OCI-LY7 (cell line): ENCODE data around the gene UBE2S. TPM values are rescaled to one million over a fixed set of nuclear protein-coding genes. Genes with fewer than 3 reads are reported as not detected.

ENCODE experiments used
- BruUV-seq: library from RNA; stranded (reverse); fragments of 400-500 nt; replicated peaks from 2 replicates; lab custom pipeline; 2021; lab: Mats Ljungman, UMichigan
- CTCF ChIA-PET: fragments of 300-600 bp; sonication (Branson Sonifier 250); formaldehyde crosslinking; loops from one replicate; lab custom pipeline; 2022; ENCODE audit warnings: antibody characterized with exemption; ENCODE audit not compliant: unreplicated experiment; lab: Charles Lee
- POLR2A ChIA-PET: fragments of 300-600 bp; sonication (Branson Sonifier 250); formaldehyde crosslinking; loops from one replicate; lab custom pipeline; 2022; ENCODE audit warnings: antibody characterized with exemption; lab: Charles Lee
- DNase-seq: peaks from one replicate; pipeline ENCODE4 v3.0.0-alpha.2; 2015; ENCODE audit warnings: low spot score
- H2AFZ ChIP-seq: fragments of 200-600 bp; sonication (generic), shearing (Covaris generic); 2 replicates; pipeline ENCODE4 v1.6.1; 2014; ENCODE audit warnings: mild to moderate bottlenecking, antibody characterized with exemption, low read length, moderate library complexity
- H3K27ac ChIP-seq: fragments of 200-600 bp; sonication (generic); 2 replicates; pipeline ENCODE4 v1.5.1; 2014; ENCODE audit warnings: mixed run types, low read depth, mild to moderate bottlenecking, moderate library complexity, low read length, inconsistent platforms; ENCODE audit not compliant: poor library complexity, severe bottlenecking
- H3K36me3 ChIP-seq: fragments of 200-600 bp; sonication (generic); 2 replicates; pipeline ENCODE4 v1.6.1; 2014; ENCODE audit warnings: mild to moderate bottlenecking, antibody characterized with exemption, low read length, moderate library complexity, mixed read lengths; ENCODE audit not compliant: insufficient read depth
- H3K4me1 ChIP-seq: fragments of 200-600 bp; sonication (generic); 2 replicates; pipeline ENCODE4 v1.5.1; 2014; ENCODE audit warnings: mild to moderate bottlenecking, low read length; ENCODE audit not compliant: insufficient read depth, poor library complexity, severe bottlenecking
- H3K4me2 ChIP-seq: fragments of 200-600 bp; sonication (generic); 2 replicates; pipeline ENCODE4 v1.6.1; 2014; ENCODE audit warnings: mild to moderate bottlenecking, low read length
- H3K4me3 ChIP-seq: fragments of 200-600 bp; sonication (generic); 2 replicates; pipeline ENCODE4 v1.5.1; 2014; ENCODE audit warnings: mild to moderate bottlenecking, low read depth, low read length; ENCODE audit not compliant: poor library complexity, severe bottlenecking
- H3K79me2 ChIP-seq: fragments of 200-600 bp; sonication (generic); 2 replicates; pipeline ENCODE4 v1.6.1; 2016; ENCODE audit warnings: low read depth, mild to moderate bottlenecking, low read length, moderate library complexity, mixed read lengths; ENCODE audit not compliant: insufficient read depth
- H3K9me2 ChIP-seq: fragments of 200-600 bp; sonication (generic); 2 replicates; pipeline ENCODE4 v1.6.1; 2016; ENCODE audit warnings: mild to moderate bottlenecking, low read length, mixed read lengths; ENCODE audit not compliant: insufficient read depth
- H3K9me3 ChIP-seq: fragments of 200-600 bp; sonication (generic); 2 replicates; pipeline ENCODE4 v1.6.1; 2014; ENCODE audit warnings: mild to moderate bottlenecking, mixed run types, low read length, mixed read lengths
- H4K20me1 ChIP-seq: fragments of 200-600 bp; sonication (generic); 2 replicates; pipeline ENCODE4 v1.6.1; 2014; ENCODE audit warnings: mild to moderate bottlenecking, antibody characterized with exemption, low read length, moderate library complexity, mixed read lengths; ENCODE audit not compliant: insufficient read depth
- EZH2phosphoT487 ChIP-seq: fragments of 200-600 bp; sonication (generic); IDR thresholded peaks from 2 replicates; pipeline ENCODE4 v1.6.1; 2018; ENCODE audit warnings: low read depth, borderline replicate concordance, mild to moderate bottlenecking, mixed run types, antibody characterized with exemption, low read length, moderate library complexity, mixed read lengths
- intact Hi-C: fragments of 100-400 bp; cut with micrococcal nuclease; formaldehyde crosslinking; loops from one replicate; pipeline ENCODE4 v1.10.0; 2022; ENCODE audit not compliant: unreplicated experiment
- total RNA-seq, 2 experiments: library from RNA; depleted of rRNA in 1 of 2; stranded (reverse); fragments of >200 nt in 1 of 2; shearing (Covaris generic) in 1 of 2; gene quantifications; 2 replicates each; pipeline ENCODE4 v1.2.3, GENCODE V29; 2014 to 2022
- TF ChIP-seq, protein P1 (sequence below): fragments of 200-600 bp; sonication (generic); conservative IDR thresholded peaks from 2 replicates; pipeline ENCODE4 v1.5.1; 2014; ENCODE audit warnings: mild to moderate bottlenecking, antibody characterized with exemption, low read length, moderate library complexity, mixed read lengths

Gene UBE2S
- total RNA-seq, 2 experiments from 2014 or later, result 285 to 682 TPM

DNA sequence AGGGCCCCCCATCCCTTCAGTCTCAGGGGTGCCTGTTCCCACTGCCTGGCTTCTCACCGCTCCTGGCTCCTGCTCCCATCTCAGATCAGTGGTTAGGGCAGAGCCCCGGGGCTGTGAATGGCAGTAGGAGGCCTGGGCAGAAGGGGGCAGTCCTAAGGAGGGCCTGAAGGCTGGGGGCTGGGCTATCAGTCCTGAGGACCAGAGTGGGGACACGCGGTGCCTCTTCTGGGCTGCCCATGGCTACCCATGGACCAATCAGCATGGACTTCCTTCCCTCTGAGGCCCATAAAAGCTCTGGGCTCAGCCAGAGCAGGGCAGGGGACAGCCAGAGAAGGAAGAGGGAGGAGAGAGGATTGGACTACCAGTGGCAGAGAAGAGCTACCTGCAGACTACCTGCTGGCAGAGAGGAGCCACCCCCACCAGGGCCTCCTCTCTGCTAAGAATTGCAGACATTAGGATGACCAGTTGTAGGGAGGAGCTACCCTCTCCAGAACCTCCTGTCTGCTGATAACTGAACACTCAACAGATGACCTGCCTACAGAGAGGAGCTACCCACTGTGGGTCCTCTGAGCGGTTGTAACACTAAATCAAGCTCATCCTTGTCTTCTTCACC is 12.1 kb upstream of the UBE2S start:
- Histone ChIP-seq H3K4me1 (peaks cover 5% of the 10 kb centered on the region), H3K27ac (no peak overlapping the region), H3K4me3 (no peak overlapping the region), H3K9me2 (no peaks in the 10 kb centered on the region), H3K9me3 (peaks cover 10% of the 10 kb centered on the region; the same call in 1 of the 2 replicates), H3K4me2 (no peak overlapping the region), H3K36me3 (no peaks in the 10 kb centered on the region), H4K20me1 (no peaks in the 10 kb centered on the region), H2AFZ (no peak overlapping the region), H3K79me2 (no peaks in the 10 kb centered on the region)
- BruUV-seq, result no TSS peak
- no peak for DNase-seq
- ChIA-PET POLR2A (no interaction called here), CTCF (no interaction called here)
- no peak for TF ChIP-seq EZH2phosphoT487
- TF ChIP-seq, protein P1, sequence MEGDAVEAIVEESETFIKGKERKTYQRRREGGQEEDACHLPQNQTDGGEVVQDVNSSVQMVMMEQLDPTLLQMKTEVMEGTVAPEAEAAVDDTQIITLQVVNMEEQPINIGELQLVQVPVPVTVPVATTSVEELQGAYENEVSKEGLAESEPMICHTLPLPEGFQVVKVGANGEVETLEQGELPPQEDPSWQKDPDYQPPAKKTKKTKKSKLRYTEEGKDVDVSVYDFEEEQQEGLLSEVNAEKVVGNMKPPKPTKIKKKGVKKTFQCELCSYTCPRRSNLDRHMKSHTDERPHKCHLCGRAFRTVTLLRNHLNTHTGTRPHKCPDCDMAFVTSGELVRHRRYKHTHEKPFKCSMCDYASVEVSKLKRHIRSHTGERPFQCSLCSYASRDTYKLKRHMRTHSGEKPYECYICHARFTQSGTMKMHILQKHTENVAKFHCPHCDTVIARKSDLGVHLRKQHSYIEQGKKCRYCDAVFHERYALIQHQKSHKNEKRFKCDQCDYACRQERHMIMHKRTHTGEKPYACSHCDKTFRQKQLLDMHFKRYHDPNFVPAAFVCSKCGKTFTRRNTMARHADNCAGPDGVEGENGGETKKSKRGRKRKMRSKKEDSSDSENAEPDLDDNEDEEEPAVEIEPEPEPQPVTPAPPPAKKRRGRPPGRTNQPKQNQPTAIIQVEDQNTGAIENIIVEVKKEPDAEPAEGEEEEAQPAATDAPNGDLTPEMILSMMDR, result no peak
- intact Hi-C loops, result loop anchor here (5.0 kb wide), 1 partner anchor 127 kb away; no protein-coding TSS in a partner anchor

DNA sequence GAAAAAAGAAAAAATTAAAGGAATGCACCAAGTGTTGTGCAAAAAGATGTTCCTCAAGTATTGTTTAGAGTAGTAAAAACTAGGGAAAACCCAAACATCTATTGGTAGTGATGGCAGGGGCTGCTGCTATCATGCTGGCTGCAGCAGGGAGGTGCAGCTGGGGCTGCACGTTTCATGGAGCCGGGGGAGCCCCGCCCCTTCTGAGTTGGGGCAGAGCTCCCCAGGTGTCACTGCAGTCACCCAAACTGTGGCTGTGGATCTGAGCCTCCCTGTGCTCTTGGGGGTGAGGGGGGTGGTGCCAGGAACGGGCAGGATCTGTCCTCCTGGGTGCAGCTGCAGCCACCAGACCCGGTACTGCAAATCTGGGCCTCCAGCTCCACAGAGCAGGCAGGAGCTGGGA is 11.5 kb upstream of the UBE2S start:
- no TSS peak for BruUV-seq
- Histone ChIP-seq H2AFZ (no peak overlapping the region), H3K9me3 (peaks cover 10% of the 10 kb centered on the region; the same call in 1 of the 2 replicates), H3K4me2 (no peak overlapping the region), H3K9me2 (no peaks in the 10 kb centered on the region), H4K20me1 (no peaks in the 10 kb centered on the region), H3K27ac (no peak overlapping the region), H3K79me2 (no peaks in the 10 kb centered on the region), H3K4me1 (peaks cover 5% of the 10 kb centered on the region), H3K36me3 (no peaks in the 10 kb centered on the region), H3K4me3 (no peak overlapping the region)
- POLR2A ChIA-PET, result no interaction called here
- no peak for DNase-seq
- CTCF ChIA-PET, result no interaction called here
- intact Hi-C loops, result loop anchor here (5.0 kb wide), 1 partner anchor 127 kb away; no protein-coding TSS in a partner anchor
- TF ChIP-seq, protein P1, result no peak
- TF ChIP-seq EZH2phosphoT487, result no peak

DNA sequence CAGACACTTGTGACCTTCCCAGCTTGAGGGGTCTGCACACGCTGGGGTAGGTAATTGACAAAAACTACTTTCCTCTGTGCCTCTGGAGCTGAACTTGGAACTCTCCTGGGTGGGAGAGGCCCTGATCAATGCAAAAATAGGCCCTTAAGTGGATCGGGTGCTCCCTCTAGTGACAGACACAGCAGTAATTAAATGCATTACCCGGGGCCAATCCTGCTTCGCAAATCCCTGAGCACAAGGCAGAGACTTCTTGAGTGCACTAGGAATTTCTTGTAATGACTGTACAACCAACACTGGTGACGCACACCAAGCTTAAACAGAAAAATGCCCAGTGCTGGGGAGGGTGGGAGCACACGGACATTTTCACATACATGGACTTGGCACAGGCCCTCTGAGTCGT is 10.6 kb upstream of the UBE2S start:
- H3K27ac ChIP-seq, result no peak overlapping the region
- BruUV-seq, result no TSS peak
- H3K9me3 ChIP-seq, result peaks cover 10% of the 10 kb centered on the region; the same call in 1 of the 2 replicates
- no peaks in the 10 kb centered on the region for H4K20me1 ChIP-seq
- TF ChIP-seq, protein P1, result peak; percentile 95
- TF ChIP-seq EZH2phosphoT487, result no peak
- CTCF ChIA-PET, result no interaction called here
- peak; percentile 76 for DNase-seq
- H3K4me1 ChIP-seq, result peaks cover 5% of the 10 kb centered on the region
- no peak overlapping the region for H2AFZ ChIP-seq
- H3K9me2 ChIP-seq, result no peaks in the 10 kb centered on the region
- POLR2A ChIA-PET, result no interaction called here
- no peaks in the 10 kb centered on the region for H3K79me2 ChIP-seq
- no peak overlapping the region for H3K4me2 ChIP-seq
- intact Hi-C loops, result loop anchor here (1.0 to 5.0 kb wide), 2 partner anchors 126 to 206 kb away; no protein-coding TSS in a partner anchor
- no peak overlapping the region for H3K4me3 ChIP-seq
- no peaks in the 10 kb centered on the region for H3K36me3 ChIP-seq
